Measurements from ENCODE around the gene ACTN2. TPM values are rescaled to one million over a fixed set of nuclear protein-coding genes. Genes with fewer than 3 reads are reported as not detected.

The ACTN2 gene
- total RNA-seq, 1 experiment from 2014 or later: not detected

GRCh38 chr1:236689713-236690569, 3.6 kb downstream of the ACTN2 start:
- DNase-seq (ENCODE audit: low spot score): no peak

GRCh38 chr1:236691348-236691747, 5.0 kb downstream of the ACTN2 start:
- DNase-seq (ENCODE audit: low spot score): no peak

DNA sequence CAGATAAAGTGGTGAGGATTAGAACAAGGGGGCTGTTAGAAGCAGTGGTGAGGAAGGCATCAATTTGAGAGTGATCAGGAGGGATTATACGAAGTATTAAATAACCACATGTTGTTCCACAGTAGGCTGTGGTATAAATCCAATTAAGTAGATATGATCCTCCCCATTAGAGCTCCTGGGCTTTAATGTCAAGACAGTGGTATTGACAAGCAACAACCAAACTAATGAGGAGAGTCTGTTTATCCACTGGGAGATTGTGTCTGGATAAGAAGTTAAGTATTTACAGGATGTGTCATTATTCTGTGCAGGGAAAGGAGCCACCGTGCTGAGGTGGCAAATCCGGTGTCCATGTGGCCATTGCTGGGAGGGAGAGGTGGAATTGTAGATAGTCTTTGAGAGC, 5.8 kb downstream of the ACTN2 start:
- no peak for DNase-seq (ENCODE audit: low spot score)

- DNase-seq (ENCODE audit: low spot score): no peak
These were observed 6.4 kb downstream of the ACTN2 start for GRCh38 chr1:236692742-236693141.

DNA sequence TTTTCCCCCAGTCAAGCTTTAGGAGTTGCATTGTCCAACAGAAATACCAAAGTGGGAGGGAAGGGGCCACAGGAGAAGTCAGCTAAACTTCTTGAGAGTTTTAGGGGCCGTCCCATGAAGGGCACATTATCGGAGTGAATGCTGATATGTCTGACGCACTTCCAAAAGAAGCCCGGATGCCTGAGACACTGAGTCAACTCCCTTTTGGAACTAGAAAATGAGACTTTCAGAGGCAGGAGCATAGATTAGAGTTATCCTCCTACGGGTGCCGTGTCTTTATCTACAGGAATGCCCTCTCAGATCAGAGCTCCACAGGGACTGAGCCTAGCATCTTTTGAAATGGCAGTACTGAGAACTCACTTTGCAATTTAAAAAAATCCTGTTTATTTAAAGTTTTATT, 13.1 kb downstream of the ACTN2 start:
- no peak for DNase-seq (ENCODE audit: low spot score)

GRCh38 chr1:236700903-236701302, 14.6 kb downstream of the ACTN2 start:
- DNase-seq (ENCODE audit: low spot score): no peak

- DNase-seq (ENCODE audit: low spot score): no peak
These were observed 15.5 kb downstream of the ACTN2 start for GRCh38 chr1:236701782-236702181.

DNA sequence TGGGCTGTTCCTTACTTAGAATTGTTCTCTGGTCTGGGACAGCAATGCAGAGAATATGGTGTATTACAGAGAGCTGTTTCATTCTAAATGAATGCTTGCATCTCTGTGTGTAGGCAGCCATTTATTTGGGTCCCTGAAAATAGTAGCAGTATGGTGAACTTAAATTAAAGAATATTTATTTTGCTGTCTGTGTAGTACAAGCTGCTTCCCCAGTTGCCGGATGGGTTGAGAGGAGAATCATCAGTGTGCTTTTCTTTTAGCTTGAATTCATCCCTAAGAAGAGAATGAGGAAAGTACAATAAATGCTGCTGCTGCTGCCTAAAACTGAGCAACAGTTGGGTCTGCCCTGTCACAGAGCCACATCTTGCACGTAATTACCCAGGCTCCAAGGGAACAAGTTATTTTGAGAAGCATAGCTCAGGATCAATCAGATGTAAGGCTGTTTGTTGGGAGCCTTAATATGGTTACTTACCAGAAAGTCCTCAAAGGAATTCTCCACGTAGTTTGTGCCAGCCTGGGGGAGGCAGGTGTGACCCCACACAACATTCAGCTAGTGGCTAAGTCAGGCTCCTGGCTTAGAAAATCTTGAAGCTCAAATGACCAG, 16.6 kb downstream of the ACTN2 start:
- no peak for DNase-seq (ENCODE audit: low spot score)

DNA sequence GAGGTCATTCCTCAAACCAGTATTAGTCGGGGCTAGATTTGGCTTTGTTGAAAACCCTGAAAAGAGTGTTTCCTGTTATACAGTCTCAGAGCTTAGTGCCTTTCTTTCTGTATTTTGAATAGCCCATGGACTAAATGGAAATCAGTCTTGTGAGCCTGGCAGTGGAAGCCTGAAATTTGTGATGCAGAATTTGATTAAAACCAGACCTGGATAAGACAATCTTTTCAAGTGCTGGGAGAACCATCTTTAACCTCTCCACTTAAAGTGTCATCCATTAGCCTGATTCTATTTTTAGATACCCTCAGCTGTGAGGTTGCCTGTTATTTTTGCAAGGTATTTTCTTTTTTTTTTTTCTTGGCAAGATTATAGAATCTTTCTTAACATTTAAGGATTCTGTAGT, 19.5 kb downstream of the ACTN2 start:
- no peak for DNase-seq (ENCODE audit: low spot score)

GRCh38 chr1:236706183-236706582, 19.9 kb downstream of the ACTN2 start:
- DNase-seq (ENCODE audit: low spot score): no peak

GRCh38 chr1:236710328-236710892, 24.1 kb downstream of the ACTN2 start:
- DNase-seq (ENCODE audit: low spot score): no peak

DNA sequence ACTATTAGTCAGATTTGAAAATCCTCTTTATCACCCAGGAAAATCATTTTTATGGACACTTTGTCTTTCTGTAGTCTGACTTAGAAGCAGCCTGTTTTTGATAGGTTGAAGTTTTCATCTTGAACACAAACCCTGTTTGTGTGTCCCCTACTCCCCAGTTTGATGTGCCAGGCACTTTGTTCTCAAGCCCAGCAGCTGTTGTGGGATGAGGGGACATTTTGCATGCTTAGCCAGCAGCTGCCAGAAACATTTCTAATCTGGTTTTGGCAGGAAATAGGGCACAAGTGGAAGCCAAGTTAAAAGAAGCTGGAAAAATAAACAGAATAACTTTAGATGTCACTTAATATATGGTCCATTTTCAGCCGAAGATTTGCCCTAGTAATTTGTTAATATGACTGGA, 29.9 kb downstream of the ACTN2 start:
- DNase-seq (ENCODE audit: low spot score): no peak

- no peak for DNase-seq (ENCODE audit: low spot score)
These were observed 31.5 kb downstream of the ACTN2 start for GRCh38 chr1:236717811-236718210.

DNA sequence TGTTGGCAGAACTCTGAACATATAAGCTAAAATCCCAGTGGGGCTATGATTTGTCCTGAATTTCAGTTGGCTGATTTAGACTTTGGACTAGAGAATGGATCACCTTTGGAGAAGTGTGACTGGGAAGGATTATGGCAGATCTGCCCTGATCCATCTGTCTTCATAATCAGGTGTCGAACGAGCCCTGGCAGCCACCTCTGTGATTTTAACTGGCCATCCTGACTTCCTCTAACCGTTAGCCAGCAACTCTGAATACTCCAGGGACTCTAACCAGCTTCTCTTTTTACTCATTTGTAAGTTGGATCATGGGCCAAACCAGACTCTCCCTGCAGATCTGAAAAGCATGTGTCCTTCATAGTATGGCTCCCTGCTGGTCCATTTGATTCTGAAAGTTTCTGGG, 32.0 kb downstream of the ACTN2 start:
- no peak for DNase-seq (ENCODE audit: low spot score)

DNA sequence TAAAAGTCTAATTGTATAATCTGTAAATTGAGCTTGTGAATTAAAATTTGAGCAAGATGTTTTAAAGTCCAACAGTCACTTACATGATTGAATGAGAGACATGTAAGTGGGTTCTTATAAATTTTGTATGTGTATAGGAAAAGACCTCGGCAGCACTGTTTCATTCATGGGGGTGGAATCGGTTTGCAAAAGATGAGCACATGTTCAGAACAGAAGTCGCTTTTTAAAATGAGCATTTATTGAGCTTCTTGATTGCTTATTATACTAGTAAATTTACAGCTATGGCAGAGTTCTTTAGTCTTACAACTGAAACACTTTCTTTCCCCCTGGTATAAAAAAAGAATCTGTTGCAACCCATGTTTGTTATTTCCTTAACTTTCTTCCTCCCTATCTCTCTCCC, 33.9 kb downstream of the ACTN2 start:
- no peak for DNase-seq (ENCODE audit: low spot score)

DNA sequence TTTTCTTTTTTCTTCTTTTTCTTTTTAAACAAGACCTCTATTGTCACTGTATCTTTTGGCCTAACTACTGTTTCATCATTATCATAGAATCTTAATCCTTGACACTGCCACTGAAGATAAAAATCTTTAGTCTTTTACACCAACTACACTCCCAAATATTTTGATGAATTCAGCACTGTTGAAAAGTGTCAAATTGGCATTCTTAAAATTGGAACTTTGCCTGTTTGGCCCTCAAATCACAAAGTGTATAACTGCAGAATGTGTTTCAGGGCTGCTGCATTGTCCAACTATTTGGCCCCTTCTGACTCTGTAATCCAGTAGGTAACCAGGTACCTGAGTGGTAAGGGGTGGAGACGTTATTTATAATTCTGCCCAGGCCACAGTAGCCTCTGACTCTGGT, 34.3 kb downstream of the ACTN2 start:
- no peak for DNase-seq (ENCODE audit: low spot score)

DNA sequence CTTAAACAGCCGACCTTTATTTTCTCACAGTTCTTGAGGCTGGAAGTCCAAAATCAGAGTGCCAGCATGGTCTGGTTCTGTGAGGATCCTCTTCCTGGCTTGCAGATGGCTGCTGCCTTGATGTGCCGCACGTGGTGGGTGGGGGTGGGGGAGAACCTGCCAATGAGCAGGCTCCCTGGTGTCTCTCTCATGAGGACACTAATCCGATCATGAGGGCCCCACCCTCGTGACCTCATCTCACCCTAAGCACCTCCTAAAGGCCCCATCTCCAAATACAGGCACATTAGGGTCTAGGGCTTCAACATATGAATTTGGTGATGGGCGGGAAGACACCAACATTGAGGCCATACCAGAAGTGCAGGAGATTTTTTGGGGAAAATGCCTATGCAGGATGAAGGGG, 37.8 kb downstream of the ACTN2 start:
- no peak for DNase-seq (ENCODE audit: low spot score)

DNA sequence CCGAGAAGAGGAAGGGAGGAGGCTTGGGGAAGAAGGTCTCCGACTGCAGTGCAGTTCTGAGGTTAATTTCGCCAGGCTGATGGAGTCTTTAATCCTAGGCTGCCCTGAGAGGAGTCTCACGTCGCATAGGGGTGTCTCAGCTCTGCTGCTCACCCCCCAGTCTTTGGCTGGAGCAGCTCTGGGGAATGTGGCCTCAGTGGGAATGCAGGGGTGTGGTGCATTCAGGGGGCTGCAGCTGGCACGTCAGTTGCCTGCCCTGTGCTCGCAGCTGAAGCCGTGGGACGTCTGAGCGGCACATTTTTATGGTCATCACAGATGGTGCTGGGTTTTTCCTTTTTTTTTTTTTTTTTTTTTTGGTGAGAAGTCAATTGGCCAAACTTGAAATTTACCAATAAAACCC, 38.2 kb downstream of the ACTN2 start:
- DNase-seq (ENCODE audit: low spot score): no peak

DNA sequence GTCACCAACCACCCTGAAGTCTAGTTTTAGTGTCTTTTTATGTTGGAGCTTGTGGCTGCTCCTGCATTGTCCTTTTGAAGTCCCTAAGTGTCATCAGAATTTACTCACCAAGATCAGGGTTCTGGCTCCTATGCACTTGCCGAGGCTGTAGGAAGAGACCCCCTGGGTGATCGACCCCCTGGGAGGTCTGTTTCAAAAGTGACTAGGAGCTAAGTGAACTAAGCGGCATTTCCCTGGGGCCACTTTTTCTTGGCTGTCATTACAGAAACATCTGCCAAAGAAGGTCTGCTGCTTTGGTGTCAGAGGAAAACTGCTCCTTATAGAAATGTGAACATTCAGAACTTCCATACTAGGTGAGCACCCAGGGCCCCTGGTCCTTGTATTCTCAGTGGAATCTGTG, 39.4 kb downstream of the ACTN2 start:
- no peak for DNase-seq (ENCODE audit: low spot score)

DNA sequence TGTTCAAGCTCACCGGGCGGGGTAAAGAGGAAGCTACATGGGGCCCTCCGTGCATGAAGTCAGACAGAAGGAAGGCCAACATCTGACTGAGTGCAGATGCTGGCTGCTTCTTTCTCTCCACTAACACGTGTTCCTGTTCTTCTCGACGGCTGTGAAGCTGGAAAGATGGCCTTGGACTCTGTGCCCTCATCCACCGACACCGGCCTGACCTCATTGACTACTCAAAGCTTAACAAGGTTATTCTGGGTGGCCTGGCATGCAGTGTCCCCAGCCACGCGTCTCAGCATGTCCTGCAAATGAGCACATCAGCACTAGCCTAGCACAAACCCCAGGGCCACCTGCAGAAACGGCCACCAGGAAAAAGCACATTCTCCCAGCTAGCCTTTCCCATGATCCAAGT, 41.2 kb downstream of the ACTN2 start:
- DNase-seq (ENCODE audit: low spot score): no peak

DNA sequence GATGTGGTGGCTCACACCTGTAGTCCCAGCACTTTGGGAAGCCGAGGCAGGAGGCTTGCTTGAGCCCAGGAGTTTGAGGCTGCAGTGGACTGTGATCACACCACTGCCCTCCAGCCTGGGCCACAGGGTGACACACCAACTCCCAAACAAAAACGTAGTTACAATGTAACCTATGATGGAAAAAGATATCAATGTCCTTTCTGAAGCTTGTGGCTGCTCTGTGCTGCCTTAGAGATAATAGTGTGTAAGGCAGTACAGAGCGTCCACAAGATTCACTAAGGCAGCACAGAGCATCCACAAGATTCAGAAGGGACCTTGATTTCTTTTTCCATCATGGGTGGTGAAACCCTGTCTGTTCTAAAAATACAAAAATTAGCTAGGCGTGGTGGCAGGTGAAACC, 42.5 kb downstream of the ACTN2 start:
- no peak for DNase-seq (ENCODE audit: low spot score)

DNA sequence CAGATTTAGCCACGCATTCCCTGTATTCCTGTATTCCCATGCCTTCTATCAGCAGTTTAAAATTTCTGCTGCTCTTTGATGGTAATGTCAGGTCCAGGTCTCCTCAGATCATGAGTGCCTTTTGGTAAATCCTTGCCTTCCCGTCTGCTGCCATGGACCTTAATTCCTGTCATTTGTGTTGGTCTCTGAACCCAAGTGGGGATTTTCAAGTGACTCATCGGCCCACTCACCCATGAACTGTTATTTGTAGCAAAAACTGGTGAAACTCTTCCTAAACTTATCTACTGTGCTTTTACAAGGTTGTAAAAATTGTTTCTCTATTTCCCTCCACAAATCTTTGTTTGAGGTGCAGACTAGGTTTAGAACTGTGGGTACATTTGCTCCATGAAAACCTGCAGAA, 47.4 kb downstream of the ACTN2 start:
- DNase-seq (ENCODE audit: low spot score): no peak

GRCh38 chr1:236734141-236734765, 48.0 kb downstream of the ACTN2 start:
- DNase-seq (ENCODE audit: low spot score): no peak

All from HT-29 (cell line).